Psoas muscle (tissue), 8 donors: ENCODE results near the gene UBE2QL1. TPM values are rescaled to one million over a fixed set of nuclear protein-coding genes. Genes with fewer than 3 reads are reported as not detected.

Experiments
- ATAC-seq, 4 donors: fragments of 200-7000 bp; cut with Tn5 transposase; one replicate each; pipeline ENCODE4 v1.9.1; 2020; ENCODE audit warnings: moderate library complexity in 3 of 4, mild to moderate bottlenecking in 2 of 4
- DNase-seq, 2 donors: peaks; one replicate each; pipeline ENCODE4 v3.0.0-alpha.2; 2020
- H3K27ac ChIP-seq: fragments of 200-600 bp; one replicate; pipeline ENCODE4 v1.8.0; 2022
- H3K27me3 ChIP-seq, 3 donors: fragments of 200-600 bp in 1 of 3; one replicate each; pipeline versions ENCODE4 v1.6.1 to v1.8.0; 2013 to 2022; ENCODE audit warnings: low read length in 2 of 3, mild to moderate bottlenecking in 2 of 3, moderate library complexity in 1 of 3; ENCODE audit not compliant: insufficient read depth in 3 of 3
- H3K36me3 ChIP-seq, 2 donors: fragments of 200-600 bp in 1 of 2; one replicate each; pipeline versions ENCODE4 v1.6.1 to v1.8.0; 2013 to 2022; ENCODE audit warnings: low read depth in 1 of 2, mild to moderate bottlenecking in 1 of 2, moderate library complexity in 1 of 2; ENCODE audit not compliant: insufficient read depth in 1 of 2
- H3K4me1 ChIP-seq: fragments of 200-600 bp; one replicate; pipeline ENCODE4 v1.8.0; 2022
- H3K4me3 ChIP-seq: fragments of 200-600 bp; one replicate; pipeline ENCODE4 v1.8.0; 2022; ENCODE audit warnings: mild to moderate bottlenecking
- H3K9me3 ChIP-seq: fragments of 200-600 bp; one replicate; pipeline ENCODE4 v1.8.0; 2022
- CTCF ChIP-seq: fragments of 200-600 bp; IDR thresholded peaks from one replicate; pipeline ENCODE4 v1.8.0; 2022; ENCODE audit warnings: antibody characterized with exemption
- WGBS, 3 donors: extraction: QIAGEN DNeasy Blood & Tissue Kit; methylation state at CpG; one replicate each; pipeline versions ENCODE4 v1.1.6 to v1.1.7; 2013; 5-methylcytosine and 5-hydroxymethylcytosine counted together
- intact Hi-C, 2 donors: fragments of 100-400 bp; cut with DNase I; formaldehyde crosslinking; loops; one replicate each; pipeline versions ENCODE4 v1.11.0 to v1.14.2; 2022
- polyA plus RNA-seq, 3 donors: library from polyadenylated mRNA; stranded (reverse); fragments of 200-250 nt; gene quantifications; one replicate each; pipeline ENCODE4 v1.2.3, GENCODE V29; 2013
- total RNA-seq, 4 donors: library from RNA; stranded (reverse); fragmentation: NEBNext Ultra II Directional in 2 of 4; extraction: Animal tissue kit (Norgen Biotek cat#: 25700) in 2 of 4; gene quantifications; one replicate each; pipeline versions ENCODE4 v1.2.1 to v1.2.4, GENCODE V29; 2021 to 2023
- donor health status: healthy with polysubstance abuse.
- donor health status: DM: no; HTN: no; CAD: no; lungs with moderate emphysema.
- donor health status: Bipolar disorder and iron deficiency.
- donor health status: healthy.
- donor health status: DM: yes; HTN: yes; CAD: no.
- donor health status: DM: no; HTN: no; CAD: no.
- donor health status: DM: no; HTN: no; CAD: no.
- donor health status: DM: yes; HTN: yes; CAD: no.

UBE2QL1 gene
- total and polyA plus RNA-seq, 7 donors: 3.2 to 96.2 (median 20.9) TPM

GRCh38 chr5:6495433-6496206 lies 47.0 kb downstream of the UBE2QL1 start:
- intact Hi-C loops: no loop called here
- Histone ChIP-seq H3K27ac (no peak overlapping the region), H3K4me1 (peaks cover 24% of the 10 kb centered on the region), H3K4me3 (no peak overlapping the region), H3K27me3 (no peaks in the 10 kb centered on the region), H3K36me3 (peaks cover 0 to 11% of the 10 kb centered on the region in 2 donors), H3K9me3 (no peaks in the 10 kb centered on the region)
- TF ChIP-seq CTCF: no peak
- DNase-seq: no peak
- peak in 1 of 4 donors; percentile 5 for ATAC-seq
- 74 to 75% (median 75%) methylated on average over 8 of the region's 8 CpGs for WGBS, 3 donors

GRCh38 chr5:6496207-6496584 lies 47.5 kb downstream of the UBE2QL1 start:
- H3K4me1 ChIP-seq: peaks cover 23% of the 10 kb centered on the region
- H3K27ac ChIP-seq: no peak overlapping the region
- 68 to 75% (median 74%) methylated on average over 5 of the region's 5 CpGs for WGBS, 3 donors
- H3K4me3 ChIP-seq: no peak overlapping the region
- intact Hi-C loops: no loop called here
- no peak for TF ChIP-seq CTCF
- H3K27me3 ChIP-seq: no peaks in the 10 kb centered on the region
- H3K9me3 ChIP-seq: no peaks in the 10 kb centered on the region
- H3K36me3 ChIP-seq: peaks cover 0 to 11% of the 10 kb centered on the region in 2 donors
- peak in 3 of 4 donors; percentile 26 to 43 (median 39) for ATAC-seq
- no peak for DNase-seq

GRCh38 chr5:6496636-6497035 lies 48.0 kb downstream of the UBE2QL1 start:
- TF ChIP-seq CTCF: no peak
- Histone ChIP-seq H3K9me3 (no peaks in the 10 kb centered on the region), H3K4me3 (no peak overlapping the region), H3K4me1 (peaks cover 22% of the 10 kb centered on the region), H3K36me3 (peaks cover 0 to 7% of the 10 kb centered on the region in 2 donors), H3K27me3 (no peaks in the 10 kb centered on the region), H3K27ac (no peak overlapping the region)
- ATAC-seq (no peak), DNase-seq (no peak)
- intact Hi-C loops: no loop called here
- WGBS, 3 donors: 75 to 80% (median 79%) methylated on average over 6 of the region's 6 CpGs

GRCh38 chr5:6497262-6497661 lies 48.6 kb downstream of the UBE2QL1 start:
- no peak for DNase-seq
- 91 to 96% (median 93%) methylated on average over 1 of the region's 1 CpG for WGBS, 3 donors
- Histone ChIP-seq H3K9me3 (no peaks in the 10 kb centered on the region), H3K27me3 (no peaks in the 10 kb centered on the region), H3K4me3 (no peak overlapping the region), H3K4me1 (peaks cover 16% of the 10 kb centered on the region), H3K27ac (no peak overlapping the region), H3K36me3 (peaks cover 0 to under 1% of the 10 kb centered on the region in 2 donors)
- TF ChIP-seq CTCF: no peak
- intact Hi-C loops: no loop called here
- no peak for ATAC-seq

- TF ChIP-seq CTCF: no peak
- Histone ChIP-seq H3K4me3 (no peak overlapping the region), H3K9me3 (peaks cover 8% of the 10 kb centered on the region), H3K36me3 (no peaks in the 10 kb centered on the region), H3K27me3 (no peaks in the 10 kb centered on the region), H3K4me1 (peaks cover 4% of the 10 kb centered on the region), H3K27ac (no peak overlapping the region)
- ATAC-seq: no peak
- no peak for DNase-seq
- intact Hi-C loops: no loop called here
- 77 to 86% (median 80%) methylated on average over 4 of the region's 4 CpGs for WGBS, 3 donors
Observed at GRCh38 chr5:6498968-6499367, 50.3 kb downstream of the UBE2QL1 start.
